Fibroblast of lung (primary cell): Measurements from ENCODE around the gene TMEM233. TPM values are rescaled to one million over a fixed set of nuclear protein-coding genes. Genes with fewer than 3 reads are reported as not detected.

ENCODE experiments used
- DNase-seq, 2 donors: peaks; one replicate each; pipeline versions ENCODE4 v3.0.0 to v3.0.0-alpha.2; 2010; ENCODE audit warnings: low read depth in 2 of 2
- H2AFZ ChIP-seq: 2 replicates; pipeline ENCODE4 v1.5.1; 2012; ENCODE audit warnings: low read length, control low read depth, inconsistent platforms
- H3K27ac ChIP-seq: 2 replicates; pipeline ENCODE4 v1.5.1; 2011; ENCODE audit warnings: low read length, control low read depth; ENCODE audit not compliant: insufficient read depth
- H3K27me3 ChIP-seq: 2 replicates; pipeline ENCODE4 v1.5.1; 2011; ENCODE audit warnings: mild to moderate bottlenecking, low read length; ENCODE audit not compliant: control insufficient read depth, insufficient read depth
- H3K36me3 ChIP-seq: 2 replicates; pipeline ENCODE4 v1.5.1; 2011; ENCODE audit warnings: low read length; ENCODE audit not compliant: control insufficient read depth, insufficient read depth
- H3K4me1 ChIP-seq: 2 replicates; pipeline ENCODE4 v1.5.1; 2011; ENCODE audit warnings: low read length; ENCODE audit not compliant: control insufficient read depth, insufficient read depth; ENCODE audit errors: extremely low read depth
- H3K4me2 ChIP-seq: 2 replicates; pipeline ENCODE4 v1.5.1; 2011; ENCODE audit warnings: low read length, control low read depth; ENCODE audit not compliant: insufficient read depth; ENCODE audit errors: extremely low read depth
- H3K4me3 ChIP-seq, 4 experiments: fragments of 200-600 bp in 1 of 4; sonication (generic) in 1 of 4; replicated peaks in 1 of 4; 2 replicates each; pipeline ENCODE4 v1.5.1; 2011 to 2016; ENCODE audit warnings: low read length in 4 of 4, low read depth in 3 of 4, mild to moderate bottlenecking in 3 of 4, control low read depth in 2 of 4, inconsistent platforms in 1 of 4, mixed read lengths in 1 of 4; ENCODE audit not compliant: insufficient read depth in 1 of 4; ENCODE audit errors: control extremely low read depth in 1 of 4
- H3K79me2 ChIP-seq: 2 replicates; pipeline ENCODE4 v1.5.1; 2012; ENCODE audit warnings: mild to moderate bottlenecking, low read length, inconsistent platforms; ENCODE audit not compliant: control insufficient read depth, insufficient read depth
- H3K9ac ChIP-seq: 2 replicates; pipeline ENCODE4 v1.5.1; 2011; ENCODE audit warnings: mild to moderate bottlenecking, low read length, control low read depth; ENCODE audit not compliant: insufficient read depth
- H3K9me3 ChIP-seq: 2 replicates; pipeline ENCODE4 v1.5.1; 2012; ENCODE audit warnings: low read depth, low read length; ENCODE audit not compliant: control insufficient read depth, insufficient read depth
- H4K20me1 ChIP-seq: 2 replicates; pipeline ENCODE4 v1.5.1; 2011; ENCODE audit warnings: low read length; ENCODE audit not compliant: control insufficient read depth, insufficient read depth; ENCODE audit errors: extremely low read depth
- EZH2 ChIP-seq: IDR thresholded peaks from 2 replicates; pipeline ENCODE4 v1.5.1; 2012; ENCODE audit warnings: low read length, control low read depth, mild to moderate bottlenecking; ENCODE audit errors: missing control alignments
- polyA plus RNA-seq, 2 donors: library from polyadenylated mRNA; depleted of rRNA in 1 of 2; stranded (reverse) in 1 of 2; unstranded in 1 of 2; fragments of >200 nt; gene quantifications; 2 replicates each; pipeline ENCODE4 v1.2.1, GENCODE V29; 2011 to 2012; ENCODE audit warnings: missing spikeins in 1 of 2
- total RNA-seq: library from RNA; depleted of rRNA; stranded (reverse); fragments of >200 nt; gene quantifications from 2 replicates; pipeline ENCODE4 v1.2.1, GENCODE V29; 2014
- TF ChIP-seq, protein P1 (sequence below), 2 donors: IDR thresholded peaks in 1 of 2; conservative IDR thresholded peaks in 1 of 2; 1 replicate in 1 of 2; 2 replicates in 1 of 2; pipeline ENCODE4 v1.5.1; 2011 to 2012; ENCODE audit warnings: low read length in 2 of 2, control low read depth in 1 of 2, inconsistent platforms in 1 of 2, low read depth in 1 of 2, mild to moderate bottlenecking in 1 of 2

The TMEM233 gene
- total and polyA plus RNA-seq, 2 donors (not counting 1 experiment from before 2014, with no cell fraction given), result under 0.01 TPM; not detected in 1

DNA sequence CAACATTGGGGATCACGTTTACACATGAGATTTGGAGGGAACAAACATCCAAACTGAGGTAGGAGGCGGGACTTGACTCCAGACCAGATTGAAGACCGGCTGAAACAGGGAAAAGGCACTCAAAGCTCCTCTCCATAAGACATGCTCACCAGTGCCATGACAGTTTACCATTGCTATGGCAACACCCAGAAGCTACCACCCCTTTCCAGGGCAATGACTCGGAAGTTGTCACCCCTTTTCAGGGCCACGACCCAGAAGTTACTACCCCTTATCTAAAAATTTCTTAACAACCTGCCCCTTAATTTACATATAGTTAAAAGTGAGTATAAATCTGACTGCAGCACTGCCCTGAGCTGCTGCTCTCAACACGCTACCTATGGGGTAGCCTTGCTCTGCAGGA, 34.1 kb downstream of the TMEM233 start:
- Histone ChIP-seq H3K4me2 (no peak overlapping the region), H3K9ac (no peak overlapping the region), H3K4me3 (no peak overlapping the region), H3K36me3 (no peaks in the 10 kb centered on the region), H3K4me1 (no peaks in the 10 kb centered on the region), H3K79me2 (no peaks in the 10 kb centered on the region), H3K9me3 (no peaks in the 10 kb centered on the region), H3K27ac (no peak overlapping the region), H3K27me3 (no peaks in the 10 kb centered on the region), H2AFZ (no peak overlapping the region), H4K20me1 (no peaks in the 10 kb centered on the region)
- DNase-seq, result no peak
- TF ChIP-seq, protein P1, sequence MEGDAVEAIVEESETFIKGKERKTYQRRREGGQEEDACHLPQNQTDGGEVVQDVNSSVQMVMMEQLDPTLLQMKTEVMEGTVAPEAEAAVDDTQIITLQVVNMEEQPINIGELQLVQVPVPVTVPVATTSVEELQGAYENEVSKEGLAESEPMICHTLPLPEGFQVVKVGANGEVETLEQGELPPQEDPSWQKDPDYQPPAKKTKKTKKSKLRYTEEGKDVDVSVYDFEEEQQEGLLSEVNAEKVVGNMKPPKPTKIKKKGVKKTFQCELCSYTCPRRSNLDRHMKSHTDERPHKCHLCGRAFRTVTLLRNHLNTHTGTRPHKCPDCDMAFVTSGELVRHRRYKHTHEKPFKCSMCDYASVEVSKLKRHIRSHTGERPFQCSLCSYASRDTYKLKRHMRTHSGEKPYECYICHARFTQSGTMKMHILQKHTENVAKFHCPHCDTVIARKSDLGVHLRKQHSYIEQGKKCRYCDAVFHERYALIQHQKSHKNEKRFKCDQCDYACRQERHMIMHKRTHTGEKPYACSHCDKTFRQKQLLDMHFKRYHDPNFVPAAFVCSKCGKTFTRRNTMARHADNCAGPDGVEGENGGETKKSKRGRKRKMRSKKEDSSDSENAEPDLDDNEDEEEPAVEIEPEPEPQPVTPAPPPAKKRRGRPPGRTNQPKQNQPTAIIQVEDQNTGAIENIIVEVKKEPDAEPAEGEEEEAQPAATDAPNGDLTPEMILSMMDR (conservative IDR thresholded peaks at IDR 0.05 in 1 of 2, IDR thresholded peaks at IDR 0.05 in 1 of 2; ENCODE audit: low read depth in 1 of 2, low read length in 2 of 2), result no peak
- no peak for TF ChIP-seq EZH2

DNA sequence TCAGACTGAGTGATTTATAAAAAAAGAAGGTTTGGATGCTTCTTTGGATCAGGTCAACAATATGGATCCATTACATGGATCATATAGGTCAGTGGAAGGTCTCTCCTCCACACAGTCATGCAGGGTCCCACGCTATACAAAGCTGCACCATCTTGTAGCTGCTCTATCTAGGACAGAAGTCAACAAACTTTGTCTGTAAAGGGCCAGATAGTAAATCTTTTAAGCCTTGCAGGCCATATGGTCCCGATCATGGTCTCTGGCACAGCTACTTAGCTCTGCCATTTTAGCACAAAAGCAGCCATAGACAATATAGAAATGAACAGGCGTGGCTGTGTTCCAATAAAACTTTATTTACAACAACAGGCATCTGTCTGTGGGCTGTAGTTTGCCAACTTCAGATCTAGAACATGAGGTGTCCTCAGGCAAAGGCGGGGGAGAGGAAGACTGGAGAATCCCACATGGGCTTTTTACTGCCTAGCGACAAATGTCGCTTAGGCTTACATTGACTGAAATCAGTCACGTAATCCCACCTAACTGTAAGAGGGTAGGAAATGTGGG, 36.7 kb downstream of the TMEM233 start:
- TF ChIP-seq EZH2, result no peak
- TF ChIP-seq, protein P1 (conservative IDR thresholded peaks at IDR 0.05 in 1 of 2, IDR thresholded peaks at IDR 0.05 in 1 of 2; ENCODE audit: low read depth in 1 of 2, low read length in 2 of 2), result no peak
- Histone ChIP-seq H3K27me3 (no peaks in the 10 kb centered on the region), H3K9me3 (no peaks in the 10 kb centered on the region), H3K4me3 (no peak overlapping the region), H3K27ac (no peak overlapping the region), H3K9ac (no peak overlapping the region), H3K4me2 (no peak overlapping the region), H2AFZ (no peak overlapping the region), H3K4me1 (no peaks in the 10 kb centered on the region), H3K36me3 (no peaks in the 10 kb centered on the region), H4K20me1 (no peaks in the 10 kb centered on the region), H3K79me2 (no peaks in the 10 kb centered on the region)
- DNase-seq, result no peak

DNA sequence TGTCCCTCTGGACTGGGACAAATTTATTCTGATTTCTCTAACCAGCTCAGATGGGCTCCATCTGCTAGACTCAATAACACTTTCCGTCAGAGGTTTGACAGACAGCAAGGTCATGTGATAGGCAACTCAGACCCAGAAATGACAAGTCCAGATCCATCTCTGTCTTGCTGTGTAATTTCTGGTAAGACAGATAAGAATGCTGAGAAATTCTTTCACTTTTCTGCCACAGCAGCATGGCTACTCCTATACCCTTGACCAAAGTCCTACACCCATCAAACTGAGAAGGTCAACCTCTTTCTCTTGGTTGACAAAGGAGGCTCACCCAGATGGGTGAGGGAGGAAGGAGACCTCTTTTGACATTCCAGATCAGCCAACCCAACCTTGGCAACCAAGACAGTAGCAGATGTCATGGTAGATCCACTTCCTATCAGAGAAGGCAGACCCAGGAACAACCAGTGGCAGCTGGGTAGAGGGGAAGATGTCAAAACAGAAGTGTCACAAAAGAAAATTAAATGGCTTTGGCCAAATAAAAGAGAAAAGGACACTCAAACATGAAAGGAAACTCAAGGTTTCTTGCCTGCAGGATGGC, 37.5 kb downstream of the TMEM233 start:
- no peak overlapping the region for H3K4me2 ChIP-seq
- H3K4me3 ChIP-seq, result no peak overlapping the region
- H3K9ac ChIP-seq, result no peak overlapping the region
- H3K79me2 ChIP-seq, result no peaks in the 10 kb centered on the region
- H3K9me3 ChIP-seq, result no peaks in the 10 kb centered on the region
- no peak for DNase-seq
- H3K27ac ChIP-seq, result no peak overlapping the region
- H4K20me1 ChIP-seq, result no peaks in the 10 kb centered on the region
- H3K4me1 ChIP-seq, result no peaks in the 10 kb centered on the region
- no peak overlapping the region for H2AFZ ChIP-seq
- no peaks in the 10 kb centered on the region for H3K36me3 ChIP-seq
- TF ChIP-seq, protein P1 (conservative IDR thresholded peaks at IDR 0.05 in 1 of 2, IDR thresholded peaks at IDR 0.05 in 1 of 2; ENCODE audit: low read depth in 1 of 2, low read length in 2 of 2), result no peak
- no peak for TF ChIP-seq EZH2
- no peaks in the 10 kb centered on the region for H3K27me3 ChIP-seq
